Measurements from ENCODE around the gene MPLKIP.
"Not testable (repeated sequence)": the region's sequence is repeated elsewhere in the genome, so short reads cannot be mapped to it uniquely, and the experiment has no call there.

GRCh38 chr7:40148247-40148580 is 13.8 kb upstream of the MPLKIP start:
- not testable (repeated sequence) for TF ChIP-seq CTCF (IDR thresholded peaks at IDR 0.05); NFIC (IDR thresholded peaks at IDR 0.05; ENCODE audit: borderline replicate concordance); YY1 (IDR thresholded peaks at IDR 0.05; ENCODE audit: low read depth); POLR2AphosphoS5 (IDR thresholded peaks at IDR 0.05; ENCODE audit: low read depth, low read length); EP300 (IDR thresholded peaks at IDR 0.05; ENCODE audit: borderline replicate concordance in 1 of 2, low read depth in 1 of 2, low read length in 1 of 2); FOXM1 (IDR thresholded peaks at IDR 0.05; ENCODE audit: low read depth)
- TF ChIP-seq, protein P1, sequence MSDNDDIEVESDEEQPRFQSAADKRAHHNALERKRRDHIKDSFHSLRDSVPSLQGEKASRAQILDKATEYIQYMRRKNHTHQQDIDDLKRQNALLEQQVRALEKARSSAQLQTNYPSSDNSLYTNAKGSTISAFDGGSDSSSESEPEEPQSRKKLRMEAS (IDR thresholded peaks at IDR 0.05; ENCODE audit: low read depth), result not testable (repeated sequence)
